GM21515 (cell line): ENCODE data around the gene DPF3.

Experiments
- ATAC-seq: cut with Tn5 transposase; IDR thresholded peaks from one replicate; pipeline ENCODE4 v1.9.1; 2021; ENCODE audit not compliant: unreplicated experiment

Gene DPF3

DNA sequence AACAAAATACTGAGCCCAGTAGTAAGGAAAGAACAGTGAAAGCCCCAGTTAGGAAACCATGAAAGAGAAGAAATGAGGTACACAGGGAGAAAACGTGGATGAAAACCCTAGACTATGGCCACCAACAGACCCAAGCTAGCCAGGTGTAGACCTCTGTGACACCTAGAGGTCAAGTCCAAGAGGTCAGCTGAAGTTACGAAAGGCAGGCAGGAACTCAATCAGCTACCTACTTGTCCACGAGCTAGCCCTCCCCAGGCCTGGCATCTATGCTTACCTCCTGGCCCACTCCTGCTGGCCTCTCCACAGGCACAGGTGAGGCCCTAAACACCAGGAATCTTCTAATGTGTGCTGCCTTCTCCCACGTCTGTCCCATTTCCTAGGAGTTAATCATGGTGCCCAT lies 48.7 kb downstream of the DPF3 start:
- ATAC-seq, result no peak

DNA sequence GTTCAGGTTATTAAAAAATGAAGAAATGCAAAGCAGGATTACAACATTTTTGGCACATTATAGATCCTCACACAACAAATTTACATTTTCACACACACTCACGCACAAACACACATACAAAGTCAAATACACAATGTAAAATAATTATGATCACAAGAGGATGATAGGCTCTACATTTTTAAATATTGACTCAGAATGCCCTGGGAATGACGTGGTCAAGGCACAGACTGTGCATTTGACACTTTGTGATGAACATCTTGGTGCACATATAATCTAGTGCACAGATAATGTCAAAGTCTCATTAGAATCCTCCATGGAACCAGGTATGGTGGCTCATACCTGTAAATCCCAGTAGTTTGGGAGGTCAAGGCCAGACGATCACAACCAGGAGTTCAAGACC lies 49.4 kb downstream of the DPF3 start:
- ATAC-seq, result no peak

DNA sequence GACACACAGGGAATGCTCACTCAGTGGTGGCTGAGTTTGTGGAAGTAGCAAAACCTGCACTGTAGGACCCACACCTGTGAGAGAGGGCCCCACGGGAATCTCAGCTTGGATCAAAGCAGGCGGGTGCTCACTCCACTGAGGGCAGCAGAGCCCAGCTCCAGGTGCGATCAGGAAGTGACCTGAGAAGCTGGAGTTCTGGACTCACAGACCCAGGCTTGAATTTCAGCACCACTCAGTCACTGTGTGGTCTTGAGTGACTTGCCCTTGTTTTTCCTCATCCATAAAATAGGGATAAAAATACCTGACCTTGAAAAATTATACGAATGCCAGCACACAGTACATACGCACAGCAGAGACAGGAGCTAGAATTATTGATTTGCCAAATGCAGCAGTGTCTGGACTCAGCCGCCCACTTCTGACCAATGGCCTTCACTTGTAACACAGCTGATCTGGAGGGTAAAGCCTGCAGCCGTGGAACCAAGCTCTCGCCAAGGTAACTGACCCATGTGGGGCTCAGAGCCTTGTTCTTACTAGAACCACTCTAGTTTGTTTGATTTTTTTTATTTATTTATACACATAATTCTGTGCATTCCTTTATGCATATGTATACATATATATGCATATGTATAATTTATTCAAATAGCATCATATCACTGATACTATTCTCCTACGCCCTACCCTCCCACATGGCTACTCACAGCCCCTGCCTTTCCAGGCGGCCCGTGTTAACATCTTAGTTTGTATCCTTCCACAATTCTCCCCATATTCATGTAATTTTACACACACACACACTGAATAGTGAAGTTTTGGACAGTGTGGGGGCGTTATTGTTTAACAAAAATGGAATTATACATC lies 53.9 kb downstream of the DPF3 start:
- no peak for ATAC-seq

DNA sequence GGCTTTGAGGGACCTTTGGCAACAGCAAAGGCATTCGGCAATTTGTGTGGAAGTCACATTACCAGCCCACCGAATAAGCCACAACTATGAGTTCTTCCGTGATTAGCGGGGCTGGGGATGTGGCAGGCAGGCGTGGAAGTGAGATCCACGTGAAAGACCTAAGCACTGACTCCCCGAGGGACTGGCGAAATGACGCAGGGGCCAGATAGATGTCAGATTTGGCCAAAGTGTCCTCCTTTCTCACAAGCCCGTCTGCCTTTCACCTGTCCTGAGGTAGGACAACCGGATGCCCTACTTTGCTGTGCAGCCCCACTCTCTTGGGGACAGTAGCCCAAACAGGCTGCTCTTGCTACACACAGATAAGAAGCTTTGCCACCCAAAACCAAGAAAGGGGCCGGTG lies 54.5 kb downstream of the DPF3 start:
- ATAC-seq, result no peak

DNA sequence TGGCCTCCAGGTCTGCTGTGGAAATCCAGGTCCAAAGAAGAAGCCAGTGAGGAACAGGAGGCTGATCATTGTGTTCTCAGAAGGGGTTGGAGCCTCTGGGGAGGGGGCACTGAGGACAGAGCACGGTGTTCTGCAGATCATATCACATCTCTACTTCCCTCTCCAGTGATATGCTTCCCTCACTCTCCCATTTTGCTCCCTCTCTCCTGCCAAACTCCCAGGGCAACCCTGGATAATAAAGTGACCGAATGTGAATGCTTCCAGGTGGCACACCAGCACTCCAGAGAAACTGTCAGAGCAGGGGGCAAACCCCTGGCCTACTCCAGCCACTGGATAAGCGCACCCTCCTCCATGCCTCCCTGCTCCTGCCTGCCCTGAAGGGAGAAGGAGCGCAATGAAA lies 57.8 kb downstream of the DPF3 start:
- no peak for ATAC-seq

DNA sequence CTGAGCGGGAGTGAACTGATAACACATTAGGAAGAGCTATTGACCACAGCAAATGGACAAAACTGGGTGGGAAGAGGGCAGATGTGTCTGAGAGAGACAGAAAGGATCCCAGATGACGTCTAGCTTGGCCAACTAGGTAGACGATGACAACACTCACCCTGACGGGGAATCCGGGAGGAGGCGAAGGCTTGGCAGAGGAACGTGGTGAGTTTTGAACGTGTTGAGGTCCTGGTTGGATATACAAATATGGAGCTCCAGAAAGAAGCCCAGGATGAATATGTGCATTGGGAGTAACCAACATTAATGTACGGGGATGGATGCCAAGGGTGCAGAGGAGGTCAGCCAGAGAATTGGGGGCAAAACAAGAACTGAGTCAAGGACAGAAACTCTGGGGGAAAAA lies 60.7 kb downstream of the DPF3 start:
- no peak for ATAC-seq

DNA sequence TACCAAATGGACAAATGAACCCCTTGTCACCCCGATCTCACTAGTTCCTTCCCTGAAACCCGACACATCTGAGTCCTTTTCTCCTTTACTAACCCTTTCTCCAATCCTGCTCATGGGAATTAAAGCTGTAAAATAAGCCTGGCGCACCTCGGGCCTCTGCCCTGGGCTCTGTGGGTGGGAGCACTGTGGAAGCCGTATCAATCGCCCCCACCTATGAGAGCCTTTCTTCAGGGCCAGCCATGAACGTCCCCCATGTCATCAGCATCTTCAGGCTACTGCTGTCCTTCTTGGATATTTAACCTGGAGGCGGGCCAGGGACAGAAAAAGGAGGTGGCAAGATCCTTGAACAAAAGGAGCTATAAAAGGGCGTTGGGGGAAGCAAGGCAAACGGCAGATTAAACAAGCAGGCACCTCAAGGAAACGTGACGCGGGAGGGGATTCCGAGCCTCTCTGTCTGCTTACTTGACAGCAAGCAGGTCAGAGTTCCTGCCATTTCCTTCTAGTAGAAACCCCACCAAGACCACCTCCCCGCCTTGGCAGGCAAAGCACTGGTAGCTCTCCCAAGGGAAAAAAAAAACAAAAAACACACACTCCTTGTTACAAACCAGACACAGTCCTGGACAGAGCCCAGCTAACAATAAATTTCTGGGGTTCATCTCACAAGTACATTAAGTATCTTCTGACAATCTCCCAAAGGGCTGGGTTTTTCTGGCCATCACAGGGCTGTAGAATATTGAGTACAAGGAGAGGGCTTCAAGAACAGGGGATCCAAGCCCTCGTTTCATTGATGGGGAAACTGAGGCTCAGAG lies 62.9 kb downstream of the DPF3 start:
- ATAC-seq, result no peak

DNA sequence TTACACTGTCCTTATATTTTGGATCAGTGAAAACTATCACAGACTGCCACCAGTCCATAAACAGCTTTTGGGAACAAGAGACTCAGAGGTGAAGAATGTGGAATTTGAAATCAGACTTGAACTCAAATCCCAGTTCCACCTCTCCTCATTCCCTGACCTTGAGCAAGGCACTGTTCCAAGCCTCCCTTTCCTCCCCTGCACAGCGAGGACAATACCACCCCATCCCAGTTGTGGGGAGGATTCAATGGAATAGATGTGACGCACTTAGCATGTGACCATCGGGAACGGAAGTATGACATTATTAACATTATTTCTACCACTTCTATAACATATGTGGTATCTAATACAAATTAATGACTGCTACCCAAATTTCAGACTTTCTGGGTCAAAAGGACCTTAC lies 63.5 kb downstream of the DPF3 start:
- no peak for ATAC-seq

DNA sequence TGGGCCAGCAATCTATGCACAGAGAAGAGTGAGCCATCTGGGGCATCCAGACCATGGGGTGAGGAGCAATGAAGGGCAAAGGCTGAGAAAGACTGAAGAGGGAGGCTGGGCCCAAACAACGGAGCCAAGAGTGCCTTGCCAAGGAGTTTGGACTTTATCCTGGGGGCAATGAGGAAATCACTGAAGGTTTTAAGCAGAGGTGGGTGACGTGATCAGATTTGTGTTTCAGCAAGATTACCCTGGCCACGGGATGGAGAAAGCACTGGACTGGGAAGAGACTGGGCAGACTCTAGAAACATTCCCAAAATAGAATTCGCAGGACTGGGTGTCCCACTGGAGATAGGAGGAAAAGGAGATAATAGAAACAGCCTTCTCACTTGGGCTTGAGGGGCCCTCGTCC lies 65.3 kb downstream of the DPF3 start:
- ATAC-seq, result no peak

DNA sequence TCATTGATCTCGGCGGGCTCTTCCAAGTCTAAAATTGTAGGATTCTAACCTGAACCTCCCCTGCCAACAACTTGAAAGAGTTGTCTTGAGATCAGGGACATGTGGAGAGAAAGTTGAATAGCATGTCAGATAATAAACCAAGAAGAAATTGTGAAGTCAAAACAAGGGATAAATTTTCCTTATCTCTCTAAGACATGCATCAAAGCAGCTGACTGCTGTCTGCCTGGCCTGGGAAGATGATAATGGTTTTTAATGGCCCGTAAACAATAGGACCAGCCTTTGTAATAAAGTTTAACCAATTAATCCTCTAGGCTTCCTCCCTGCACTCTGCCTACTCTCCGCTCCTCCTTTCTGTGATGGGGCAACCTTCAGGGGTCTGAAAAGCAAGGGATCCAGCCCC lies 67.9 kb downstream of the DPF3 start:
- ATAC-seq, result no peak

DNA sequence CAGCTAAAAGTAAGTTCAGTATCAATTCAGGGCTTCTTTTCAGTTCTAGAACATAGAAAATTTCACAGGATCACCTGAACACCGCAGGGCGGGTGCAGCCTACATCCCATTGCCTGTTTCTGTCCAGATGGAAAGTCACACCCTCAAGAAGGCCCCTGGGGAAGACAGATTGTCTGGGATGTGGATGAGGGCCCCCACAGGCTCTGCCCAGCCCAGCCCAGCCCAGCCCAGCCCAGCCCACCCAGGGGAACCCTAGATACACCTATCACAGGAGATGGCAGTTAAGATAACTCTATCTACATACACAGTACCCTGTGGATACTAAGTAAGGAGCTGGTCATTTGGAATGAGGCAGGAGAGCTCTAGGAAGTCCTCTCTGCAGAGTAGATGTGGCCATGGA lies 68.4 kb downstream of the DPF3 start:
- no peak for ATAC-seq

DNA sequence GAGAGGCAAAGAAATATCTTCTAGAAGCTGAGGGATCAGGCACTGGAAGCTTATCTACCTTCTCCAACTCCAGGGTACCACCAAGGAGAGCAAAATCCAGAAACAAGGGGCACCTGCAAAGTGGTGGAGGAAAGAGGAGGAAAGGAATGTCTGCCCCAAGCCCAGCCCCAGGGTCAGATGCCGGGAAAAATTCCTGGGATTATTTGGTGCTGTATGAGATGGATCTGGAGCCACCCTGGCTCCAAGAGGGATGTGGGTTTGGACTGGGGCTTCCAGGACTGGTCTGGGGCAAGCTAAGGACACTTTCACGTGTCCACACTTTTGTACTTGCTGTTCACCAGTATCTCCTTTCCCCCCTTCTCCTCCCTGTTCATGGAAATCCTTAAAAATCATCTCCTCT lies 69.8 kb downstream of the DPF3 start:
- no peak for ATAC-seq

DNA sequence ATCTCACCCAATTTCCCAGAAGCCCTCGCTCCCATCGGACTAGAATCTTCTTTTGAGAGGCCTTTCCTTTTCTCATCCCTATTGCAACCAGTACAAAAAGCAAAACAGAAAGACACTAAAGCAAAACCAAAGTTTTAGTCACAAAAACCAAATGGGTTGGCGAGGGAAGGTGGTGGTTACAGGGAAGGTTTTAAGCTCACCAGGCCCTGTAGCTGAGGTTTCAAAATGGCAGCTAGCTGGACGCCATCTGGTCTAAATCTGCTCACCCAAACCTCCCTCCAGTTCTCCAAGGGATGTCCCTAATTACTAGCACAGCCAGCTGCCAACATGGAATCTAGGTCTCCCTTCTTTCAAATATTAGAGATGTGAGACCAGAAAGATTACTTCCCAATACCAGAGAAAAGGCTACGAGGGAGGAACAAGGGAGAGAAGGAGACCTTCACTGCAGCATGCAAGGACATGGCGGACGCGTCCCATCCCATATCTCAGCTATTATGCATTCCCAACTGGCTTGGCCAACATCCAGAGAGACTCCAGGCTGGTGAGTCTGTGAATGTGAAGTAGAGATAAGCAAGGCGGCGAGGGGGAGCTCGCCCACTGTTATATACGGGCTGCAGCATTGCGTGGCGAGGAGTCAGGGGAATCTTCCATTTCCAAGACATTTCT lies 70.8 kb downstream of the DPF3 start:
- no peak for ATAC-seq

DNA sequence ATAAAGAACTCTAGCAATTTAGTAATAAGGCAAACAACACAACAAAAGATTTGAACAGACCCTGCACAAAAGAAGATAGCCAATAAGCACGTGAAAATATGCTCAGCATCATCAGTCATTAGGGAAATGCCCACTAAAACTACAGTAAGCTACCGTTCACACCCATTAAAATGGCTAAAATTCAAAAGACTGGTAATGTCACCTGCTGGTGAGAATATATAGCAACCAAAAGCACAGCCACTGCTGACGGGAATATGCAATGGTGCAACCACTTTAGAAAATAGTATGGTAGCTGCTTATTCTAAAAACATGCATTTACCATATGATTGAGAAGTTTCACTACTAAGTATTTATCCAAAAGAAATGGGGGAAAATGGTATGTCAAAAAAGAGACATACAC lies 74.9 kb downstream of the DPF3 start:
- no peak for ATAC-seq

DNA sequence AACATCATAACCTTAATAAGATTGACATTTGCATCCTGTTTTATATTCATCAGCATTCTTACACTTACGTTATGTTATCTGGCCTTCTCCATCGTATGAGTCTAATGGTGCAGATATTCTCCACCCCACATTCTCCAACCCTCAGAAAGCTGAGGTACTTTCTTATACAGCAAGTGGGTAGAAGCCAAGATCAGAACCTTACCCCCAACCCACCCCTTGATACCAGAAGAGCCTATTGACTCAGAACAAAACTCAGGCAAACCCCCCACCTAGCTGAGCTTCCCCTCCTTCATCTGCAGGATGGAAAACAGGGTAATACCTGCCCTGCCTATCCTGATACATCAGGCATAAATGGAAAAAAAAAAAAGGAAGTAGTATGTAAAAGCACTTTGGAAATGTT lies 77.6 kb downstream of the DPF3 start:
- no peak for ATAC-seq

DNA sequence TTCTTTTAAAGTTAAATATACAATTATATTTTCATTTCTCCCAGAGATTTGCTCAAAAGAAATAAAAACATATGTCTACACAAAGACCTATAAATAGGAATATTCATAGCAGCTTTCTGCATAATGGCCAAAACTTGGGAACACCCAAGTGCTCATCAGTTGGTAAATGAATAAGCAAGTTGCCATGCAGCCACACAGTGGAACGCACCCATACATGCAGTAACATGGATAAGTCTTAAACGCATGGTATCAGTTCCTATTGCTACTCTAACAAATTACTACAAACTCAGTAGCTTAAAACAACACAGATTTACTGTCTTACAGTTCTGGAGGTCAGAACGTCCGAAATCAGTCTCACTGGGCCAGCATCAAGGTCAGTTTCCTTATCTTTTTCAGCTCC lies 78.5 kb downstream of the DPF3 start:
- ATAC-seq, result no peak

DNA sequence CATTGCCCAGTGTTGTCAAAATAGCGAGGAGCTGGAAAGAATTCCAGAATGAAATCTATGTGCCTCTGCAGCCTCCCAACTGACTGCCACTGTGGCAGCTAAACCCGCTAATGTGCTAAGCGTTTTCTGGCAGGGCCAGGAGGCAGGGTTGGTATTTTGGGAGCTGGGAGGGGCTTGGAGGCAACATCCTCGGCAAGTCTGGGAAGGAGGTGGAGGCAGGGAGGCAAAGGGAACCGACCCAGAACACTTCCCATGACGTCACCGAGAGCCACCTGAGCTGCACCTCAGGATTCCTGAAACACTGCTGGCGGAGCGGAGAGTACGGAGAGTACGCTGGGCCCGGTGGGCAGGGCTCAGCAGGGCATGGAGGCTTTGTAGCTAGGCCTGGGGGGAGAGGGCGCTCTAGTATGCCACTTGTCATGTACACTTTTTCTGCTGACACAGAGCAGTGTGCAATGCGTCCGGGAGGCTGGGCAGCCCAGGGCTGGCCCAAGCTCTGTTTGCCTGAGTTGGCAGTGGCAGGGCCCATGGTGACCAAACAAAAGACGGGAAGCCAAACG lies 81.5 kb downstream of the DPF3 start:
- no peak for ATAC-seq

DNA sequence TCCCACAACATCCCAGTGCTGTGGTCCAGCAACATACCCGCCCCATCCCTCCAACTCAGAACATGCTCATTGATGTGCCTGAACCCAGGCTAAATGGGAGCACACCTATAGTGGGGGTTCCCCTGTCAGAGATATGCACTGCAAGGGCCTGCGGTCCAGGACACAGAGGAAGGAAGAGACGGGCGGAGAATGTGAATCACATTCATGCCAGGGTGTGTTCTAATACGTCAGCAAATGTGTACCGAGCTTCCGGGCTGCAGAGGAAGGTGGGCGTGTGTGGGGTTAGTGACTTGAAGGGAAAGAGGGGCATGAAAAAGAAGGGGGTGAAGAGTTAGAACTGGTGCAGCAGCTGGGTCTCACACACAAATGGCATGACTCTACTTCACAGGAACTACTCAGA lies 83.7 kb downstream of the DPF3 start:
- no peak for ATAC-seq

DNA sequence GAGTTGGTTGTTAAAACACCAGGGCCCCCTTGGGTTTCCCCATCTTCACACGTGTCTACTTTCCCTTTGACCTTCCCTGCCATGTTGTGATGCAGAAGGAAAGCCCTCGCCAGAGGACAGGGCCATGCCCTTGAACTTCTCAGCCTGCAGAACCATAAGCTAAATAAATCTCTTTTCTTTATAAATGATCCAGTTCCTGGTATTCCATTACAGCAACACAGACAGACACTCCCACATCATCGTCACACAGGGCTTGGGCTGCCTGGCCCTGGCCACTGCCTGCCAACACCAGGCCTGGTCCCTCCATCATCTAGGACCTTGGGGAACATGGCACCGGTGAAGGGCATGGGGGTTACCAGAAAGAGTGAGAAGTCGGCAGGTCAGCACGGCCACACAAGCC lies 84.8 kb downstream of the DPF3 start:
- no peak for ATAC-seq

DNA sequence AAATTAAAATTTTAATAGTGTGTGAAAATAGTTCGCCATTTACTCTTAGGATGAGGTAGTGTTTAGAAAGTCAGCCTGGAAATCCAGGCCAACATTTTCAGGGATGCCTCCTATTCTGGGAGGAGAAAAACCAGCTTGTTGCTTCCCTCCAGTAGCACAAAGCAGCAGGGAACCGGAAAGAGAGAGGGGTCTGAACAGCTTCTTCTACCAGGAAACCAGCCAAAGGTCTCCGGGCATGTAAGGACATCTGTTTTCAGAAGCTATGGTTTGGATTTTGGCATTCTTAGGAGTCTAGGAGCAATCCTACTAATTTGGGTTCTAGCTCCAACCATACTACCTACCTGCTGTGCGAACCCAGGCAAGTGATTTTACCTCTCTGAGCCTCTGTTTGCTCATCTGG lies 85.3 kb downstream of the DPF3 start:
- ATAC-seq, result no peak

DNA sequence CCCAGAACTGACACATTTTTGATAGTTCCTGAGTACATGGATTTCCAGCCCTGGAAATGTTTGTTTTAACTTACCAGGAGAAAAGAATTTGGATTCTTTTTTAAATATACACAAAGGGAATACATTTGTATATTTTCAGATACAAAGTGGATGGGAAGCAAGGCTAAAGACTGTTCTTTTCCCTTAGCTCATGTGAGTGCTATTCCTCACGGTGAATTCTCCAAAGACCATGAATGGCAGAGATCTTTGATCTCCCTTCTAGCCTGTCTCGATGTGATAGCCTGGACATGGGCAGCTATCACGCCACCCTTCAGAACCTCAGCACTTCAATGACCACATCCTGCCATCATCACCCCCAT lies 91.3 kb downstream of the DPF3 start:
- no peak for ATAC-seq
